GM12878 (cell line): ENCODE data around the gene LRRC27. TPM values are rescaled to one million over a fixed set of nuclear protein-coding genes. Genes with fewer than 3 reads are reported as not detected.

Experiments
- ATAC-seq: fragments of 200-7000 bp; cut with Tn5 transposase; 3 replicates; pipeline ENCODE4 v1.9.1; 2020; ENCODE audit warnings: mild to moderate bottlenecking, moderate library complexity
- BruUV-seq: library from RNA; stranded (reverse); fragments of 400-500 nt; replicated peaks from 2 replicates; lab custom pipeline; 2021; lab: Mats Ljungman, UMichigan
- CTCF ChIA-PET: fragments of 300-600 bp; sonication (Branson Sonifier 250); formaldehyde crosslinking; extraction: SDS; loops from one replicate; lab custom pipeline; 2021; ENCODE audit warnings: inconsistent platforms; lab: Yijun Ruan, JAX
- POLR2A ChIA-PET: fragments of 350-600 bp; formaldehyde crosslinking; extraction: SDS; loops from one replicate; lab custom pipeline; 2021; ENCODE audit warnings: inconsistent platforms; lab: Charles Lee
- RAD21 ChIA-PET: fragments of 300-600 bp; sonication (Branson Sonifier 250); formaldehyde crosslinking; loops from one replicate; lab custom pipeline; 2023; ENCODE audit warnings: antibody characterized with exemption; ENCODE audit not compliant: unreplicated experiment; lab: Charles Lee
- SMC1A ChIA-PET: fragments of 300-600 bp; sonication (Branson Sonifier 250); formaldehyde crosslinking; loops from one replicate; lab custom pipeline; 2023; ENCODE audit not compliant: unreplicated experiment, uncharacterized antibody; lab: Charles Lee
- DNase-seq: peaks from one replicate; pipeline ENCODE4 v3.0.0-alpha.2; 2011; ENCODE audit warnings: low read depth, low spot score
- FAIRE-seq: peaks from 3 replicates; lab custom pipeline; 2011; peaks lifted over from hg19 to GRCh38; lab: Jason Lieb, UNC
- H2AFZ ChIP-seq: 2 replicates; pipeline ENCODE4 v1.6.0; 2011; ENCODE audit warnings: low read depth, low read length, control low read depth; ENCODE audit not compliant: control insufficient read depth
- H3K27ac ChIP-seq: 2 replicates; pipeline ENCODE4 v1.5.1; 2011; ENCODE audit warnings: control low read depth; ENCODE audit not compliant: control insufficient read depth, insufficient read depth
- H3K27me3 ChIP-seq, 2 experiments: replicated peaks in 1 of 2; 2 replicates each; pipeline versions ENCODE4 v1.6.0 to v1.6.1; 2011; ENCODE audit warnings: low read length in 1 of 2; ENCODE audit not compliant: control insufficient read depth in 2 of 2, insufficient read depth in 2 of 2
- H3K36me3 ChIP-seq, 2 experiments: 2 replicates each; pipeline ENCODE4 v1.5.1; 2011; ENCODE audit warnings: low read length in 1 of 2; ENCODE audit not compliant: control insufficient read depth in 2 of 2, insufficient read depth in 2 of 2
- H3K4me1 ChIP-seq: 2 replicates; pipeline ENCODE4 v1.6.1; 2011; ENCODE audit warnings: mild to moderate bottlenecking, low read length, moderate library complexity, mixed read lengths; ENCODE audit not compliant: control insufficient read depth, insufficient read depth
- H3K4me2 ChIP-seq: 2 replicates; pipeline ENCODE4 v1.6.0; 2011; ENCODE audit warnings: control low read depth; ENCODE audit not compliant: control insufficient read depth, insufficient read depth
- H3K4me3 ChIP-seq: fragments of 200-600 bp; sonication (generic); 2 replicates; pipeline ENCODE4 v1.5.1; 2016
- H3K79me2 ChIP-seq: 2 replicates; pipeline ENCODE4 v1.6.0; 2011; ENCODE audit warnings: low read length; ENCODE audit not compliant: control insufficient read depth, insufficient read depth
- H3K9ac ChIP-seq: 2 replicates; pipeline ENCODE4 v1.8.0; 2011; ENCODE audit warnings: low read length, control low read depth, mixed read lengths; ENCODE audit not compliant: control insufficient read depth, insufficient read depth
- H3K9me3 ChIP-seq: replicated peaks from 3 replicates; pipeline ENCODE4 v1.5.1; 2011; ENCODE audit warnings: mild to moderate bottlenecking, low read length; ENCODE audit not compliant: control insufficient read depth, insufficient read depth
- H4K20me1 ChIP-seq: 2 replicates; pipeline ENCODE4 v1.6.0; 2011; ENCODE audit not compliant: control insufficient read depth, insufficient read depth
- FOS ChIP-seq: IDR thresholded peaks from 3 replicates; pipeline ENCODE4 v1.6.1; 2011; ENCODE audit warnings: borderline replicate concordance; ENCODE audit not compliant: insufficient read length; ENCODE audit errors: extremely low read depth
- FOXM1 ChIP-seq: IDR thresholded peaks from 2 replicates; pipeline ENCODE4 v1.6.1; 2012; ENCODE audit warnings: low read depth, mild to moderate bottlenecking, inconsistent platforms, low read length, moderate library complexity
- GATAD2B ChIP-seq: fragments of 450-650 bp; conservative IDR thresholded peaks from 2 replicates; pipeline ENCODE4 v1.6.1; 2017; ENCODE audit warnings: low read depth, mild to moderate bottlenecking, moderate library complexity
- HDAC6 ChIP-seq: fragments of 200-600 bp; sonication (generic); IDR thresholded peaks from one replicate; pipeline ENCODE4 v1.8.0; 2017; ENCODE audit warnings: antibody characterized with exemption; ENCODE audit not compliant: unreplicated experiment
- IKZF2 ChIP-seq, 2 experiments: fragments of 450-650 bp; IDR thresholded peaks; 2 replicates each; pipeline ENCODE4 v1.6.1; 2017; ENCODE audit warnings: mild to moderate bottlenecking in 2 of 2, moderate library complexity in 2 of 2
- JUND ChIP-seq: IDR thresholded peaks from 2 replicates; pipeline ENCODE4 v1.6.1; 2012; ENCODE audit warnings: low read depth, mild to moderate bottlenecking, low read length, improper control_type of control experiment, moderate library complexity
- MYC ChIP-seq: IDR thresholded peaks from 2 replicates; pipeline ENCODE4 v1.6.1; 2011; ENCODE audit warnings: mild to moderate bottlenecking, low read length, moderate library complexity, inconsistent platforms; ENCODE audit not compliant: insufficient read depth, insufficient replicate concordance, insufficient read length, severe bottlenecking
- POLR2AphosphoS5 ChIP-seq: IDR thresholded peaks from 2 replicates; pipeline ENCODE4 v1.6.1; 2011; ENCODE audit warnings: mild to moderate bottlenecking, low read length, inconsistent platforms
- SIN3A ChIP-seq: IDR thresholded peaks from 2 replicates; pipeline ENCODE4 v1.6.1; 2012; ENCODE audit warnings: low read depth, low read length, improper control_type of control experiment
- SMC3 ChIP-seq: IDR thresholded peaks from 2 replicates; pipeline ENCODE4 v1.6.1; 2011; ENCODE audit warnings: low read length, improper control_type of control experiment, borderline replicate concordance
- SPI1 ChIP-seq: IDR thresholded peaks from 2 replicates; pipeline ENCODE4 v1.6.1; 2011; ENCODE audit warnings: low read depth, mild to moderate bottlenecking, low read length, moderate library complexity, borderline replicate concordance; ENCODE audit not compliant: insufficient read depth
- SREBF1 ChIP-seq: IDR thresholded peaks from 2 replicates; pipeline ENCODE4 v1.6.1; 2012; ENCODE audit warnings: mild to moderate bottlenecking, low read length
- WGBS: methylation state at CpG from one replicate; pipeline ENCODE4 v1.1.6; 2016; ENCODE audit warnings: low lambda C conversion rate; ENCODE audit not compliant: insufficient replicate concordance, insufficient coverage; ENCODE audit errors: missing lambda C conversion rate; 5-methylcytosine and 5-hydroxymethylcytosine counted together
- in situ Hi-C: fragments of 300-500 bp; cut with MboI; formaldehyde crosslinking; loops from 9 replicates; pipeline ENCODE4 v1.14.3; 2018; ENCODE audit warnings: mixed read lengths
- intact Hi-C: fragments of 100-400 bp; cut with micrococcal nuclease; formaldehyde crosslinking; loops from one replicate; pipeline ENCODE4 v1.14.2; 2022; ENCODE audit not compliant: unreplicated experiment
- polyA plus RNA-seq, 11 experiments: library from polyadenylated mRNA; depleted of rRNA in 4 of 11; unstranded in 6 of 11; stranded (reverse) in 5 of 11; fragments of >200 nt; fragmentation: Nextera tagmentation in 4 of 11; fragmentation: Illumina TruSeq in 1 of 11; extraction: Ambion mirVana in 4 of 11; extraction: Trizol in 1 of 11; gene quantifications; 1 replicate in 1 of 11; 2 replicates in 10 of 11; pipeline versions ENCODE4 v1.2.1 to v1.2.3, GENCODE V29; 2011 to 2016; ENCODE audit warnings: inconsistent platforms in 2 of 11, missing spikeins in 2 of 11, low read depth in 1 of 11
- total RNA-seq, 4 experiments: library from RNA; depleted of rRNA in 3 of 4; stranded (reverse); fragments of >200 nt in 3 of 4; fragmentation: Illumina TruSeq in 1 of 4; extraction: Trizol in 1 of 4; gene quantifications; 2 replicates each; pipeline versions ENCODE4 v1.2.1 to v1.2.3, GENCODE V29; 2013 to 2021
- TF ChIP-seq, protein P1 (sequence below): fragments of 450-650 bp; IDR thresholded peaks from 2 replicates; pipeline ENCODE4 v1.6.1; 2016; ENCODE audit warnings: mild to moderate bottlenecking
- TF ChIP-seq, protein P2 (sequence below): fragments of 450-650 bp; IDR thresholded peaks from 2 replicates; pipeline ENCODE4 v1.6.1; 2017; ENCODE audit warnings: borderline replicate concordance

The LRRC27 gene
- total and polyA plus RNA-seq, 10 of the 15 experiments (the other 5 are each of a cell fraction or from before 2014, with no cell fraction given): 0.48 to 6.9 (median 4.7) TPM

GRCh38 chr10:132357286-132358058 lies 25.5 kb downstream of the LRRC27 start:
- no peak for DNase-seq
- H3K4me3 ChIP-seq: no peak overlapping the region
- H3K79me2 ChIP-seq: no peaks in the 10 kb centered on the region
- no peaks in the 10 kb centered on the region for H4K20me1 ChIP-seq
- no peak for FAIRE-seq
- no peaks in the 10 kb centered on the region for H3K4me1 ChIP-seq
- in situ Hi-C loops (no loop called here), intact Hi-C loops (no loop called here)
- no peaks in the 10 kb centered on the region; the same call in 2 of the 3 replicates for H3K9me3 ChIP-seq
- H3K27ac ChIP-seq: no peak overlapping the region
- SMC1A ChIA-PET: no interaction called here
- POLR2A ChIA-PET: no interaction called here
- no peak for ATAC-seq
- H3K4me2 ChIP-seq: no peak overlapping the region
- TF ChIP-seq FOS: no peak
- RAD21 ChIA-PET: no interaction called here
- H2AFZ ChIP-seq: no peak overlapping the region
- BruUV-seq: no TSS peak
- no peaks in the 10 kb centered on the region for H3K27me3 ChIP-seq
- no peaks in the 10 kb centered on the region for H3K36me3 ChIP-seq
- H3K9ac ChIP-seq: no peak overlapping the region
- CTCF ChIA-PET: interaction anchor here (1.0 kb wide), 1 partner anchor 10 kb away, joined by 3 read pairs; no protein-coding TSS in a partner anchor
- 74% methylated on average over 15 of the region's 15 CpGs for WGBS

- ATAC-seq (no peak), DNase-seq (no peak), FAIRE-seq (no peak)
- WGBS: 68% methylated on average over 20 of the region's 21 CpGs
- ChIA-PET RAD21 (no interaction called here), POLR2A (no interaction called here), CTCF (no interaction called here), SMC1A (no interaction called here)
- Histone ChIP-seq H4K20me1 (no peaks in the 10 kb centered on the region), H3K4me3 (no peak overlapping the region), H3K27ac (no peak overlapping the region), H3K79me2 (no peaks in the 10 kb centered on the region), H2AFZ (no peak overlapping the region), H3K4me2 (no peak overlapping the region), H3K9me3 (no peaks in the 10 kb centered on the region; the same call in 2 of the 3 replicates), H3K27me3 (no peaks in the 10 kb centered on the region), H3K36me3 (no peaks in the 10 kb centered on the region), H3K4me1 (no peaks in the 10 kb centered on the region), H3K9ac (no peak overlapping the region)
- no TSS peak for BruUV-seq
- intact Hi-C loops (no loop called here), in situ Hi-C loops (no loop called here)
- TF ChIP-seq MYC (no peak), POLR2AphosphoS5 (no peak), SPI1 (no peak), IKZF2 (IDR thresholded peaks at IDR 0.05) (no peak), FOXM1 (no peak), GATAD2B (no peak), SREBF1 (no peak), HDAC6 (no peak), SMC3 (no peak), JUND (no peak), SIN3A (no peak)
- TF ChIP-seq, protein P1, sequence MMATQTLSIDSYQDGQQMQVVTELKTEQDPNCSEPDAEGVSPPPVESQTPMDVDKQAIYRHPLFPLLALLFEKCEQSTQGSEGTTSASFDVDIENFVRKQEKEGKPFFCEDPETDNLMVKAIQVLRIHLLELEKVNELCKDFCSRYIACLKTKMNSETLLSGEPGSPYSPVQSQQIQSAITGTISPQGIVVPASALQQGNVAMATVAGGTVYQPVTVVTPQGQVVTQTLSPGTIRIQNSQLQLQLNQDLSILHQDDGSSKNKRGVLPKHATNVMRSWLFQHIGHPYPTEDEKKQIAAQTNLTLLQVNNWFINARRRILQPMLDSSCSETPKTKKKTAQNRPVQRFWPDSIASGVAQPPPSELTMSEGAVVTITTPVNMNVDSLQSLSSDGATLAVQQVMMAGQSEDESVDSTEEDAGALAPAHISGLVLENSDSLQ: no peak
- TF ChIP-seq, protein P2, sequence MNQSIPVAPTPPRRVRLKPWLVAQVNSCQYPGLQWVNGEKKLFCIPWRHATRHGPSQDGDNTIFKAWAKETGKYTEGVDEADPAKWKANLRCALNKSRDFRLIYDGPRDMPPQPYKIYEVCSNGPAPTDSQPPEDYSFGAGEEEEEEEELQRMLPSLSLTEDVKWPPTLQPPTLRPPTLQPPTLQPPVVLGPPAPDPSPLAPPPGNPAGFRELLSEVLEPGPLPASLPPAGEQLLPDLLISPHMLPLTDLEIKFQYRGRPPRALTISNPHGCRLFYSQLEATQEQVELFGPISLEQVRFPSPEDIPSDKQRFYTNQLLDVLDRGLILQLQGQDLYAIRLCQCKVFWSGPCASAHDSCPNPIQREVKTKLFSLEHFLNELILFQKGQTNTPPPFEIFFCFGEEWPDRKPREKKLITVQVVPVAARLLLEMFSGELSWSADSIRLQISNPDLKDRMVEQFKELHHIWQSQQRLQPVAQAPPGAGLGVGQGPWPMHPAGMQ: no peak
Measured at GRCh38 chr10:132359305-132360040, 27.5 kb downstream of the LRRC27 start.
